Measurements from ENCODE around the gene RAB15. TPM values are rescaled to one million over a fixed set of nuclear protein-coding genes. Genes with fewer than 3 reads are reported as not detected.
A peak's percentile ranks its signal among the peaks of the same experiment; 100 is the strongest.

Gene RAB15
- total RNA-seq, 2 donors from 2014 or later = 3.2 to 7.8 TPM

DNA sequence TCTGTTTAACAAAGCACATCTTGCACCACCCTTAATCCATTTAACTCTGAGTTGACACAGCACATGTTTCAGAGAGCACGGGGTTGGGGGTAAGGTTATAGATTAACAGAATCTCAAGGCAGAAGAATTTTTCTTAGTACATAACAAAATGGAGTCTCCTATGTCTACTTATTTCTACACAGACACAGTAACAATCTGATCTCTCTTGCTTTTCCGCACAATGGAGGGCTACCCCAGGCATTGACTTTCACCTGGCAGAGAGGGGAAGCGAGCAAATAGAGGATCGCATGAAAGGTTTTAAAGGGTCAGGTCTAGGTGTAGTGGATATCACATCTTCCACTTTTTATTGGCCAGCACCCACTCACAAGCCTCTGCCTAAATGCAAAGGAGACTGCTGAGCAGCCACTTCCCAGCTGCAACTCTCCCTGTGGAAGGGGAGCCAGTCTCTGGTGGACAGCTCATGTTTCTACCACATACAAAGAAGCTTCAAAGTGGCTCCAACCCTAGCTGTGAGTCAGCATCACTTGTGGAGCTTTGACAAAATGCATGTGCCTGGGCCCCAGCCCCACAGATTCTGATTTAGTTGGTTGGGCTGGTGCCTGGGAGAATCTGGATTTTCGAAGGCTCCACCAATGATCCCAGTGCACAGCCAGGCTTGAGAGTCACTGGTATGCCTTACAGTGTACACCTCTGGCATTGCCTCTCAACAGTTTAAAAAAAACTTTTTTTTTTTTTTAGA lies 7.4 kb upstream of the RAB15 start:
- Histone ChIP-seq H3K27me3 (replicated peaks; ENCODE audit: insufficient read depth) (no peaks in the 10 kb centered on the region), H3K27ac (no peak overlapping the region), H3K4me3 (no peak overlapping the region), H3K9me3 (no peaks in the 10 kb centered on the region), H3K36me3 (no peaks in the 10 kb centered on the region), H3K4me1 (ENCODE audit: control insufficient read depth in 1 of 2, low read depth in 2 of 2) (peaks cover 0 to 3% of the 10 kb centered on the region in 2 donors)
- TF ChIP-seq, protein P1, sequence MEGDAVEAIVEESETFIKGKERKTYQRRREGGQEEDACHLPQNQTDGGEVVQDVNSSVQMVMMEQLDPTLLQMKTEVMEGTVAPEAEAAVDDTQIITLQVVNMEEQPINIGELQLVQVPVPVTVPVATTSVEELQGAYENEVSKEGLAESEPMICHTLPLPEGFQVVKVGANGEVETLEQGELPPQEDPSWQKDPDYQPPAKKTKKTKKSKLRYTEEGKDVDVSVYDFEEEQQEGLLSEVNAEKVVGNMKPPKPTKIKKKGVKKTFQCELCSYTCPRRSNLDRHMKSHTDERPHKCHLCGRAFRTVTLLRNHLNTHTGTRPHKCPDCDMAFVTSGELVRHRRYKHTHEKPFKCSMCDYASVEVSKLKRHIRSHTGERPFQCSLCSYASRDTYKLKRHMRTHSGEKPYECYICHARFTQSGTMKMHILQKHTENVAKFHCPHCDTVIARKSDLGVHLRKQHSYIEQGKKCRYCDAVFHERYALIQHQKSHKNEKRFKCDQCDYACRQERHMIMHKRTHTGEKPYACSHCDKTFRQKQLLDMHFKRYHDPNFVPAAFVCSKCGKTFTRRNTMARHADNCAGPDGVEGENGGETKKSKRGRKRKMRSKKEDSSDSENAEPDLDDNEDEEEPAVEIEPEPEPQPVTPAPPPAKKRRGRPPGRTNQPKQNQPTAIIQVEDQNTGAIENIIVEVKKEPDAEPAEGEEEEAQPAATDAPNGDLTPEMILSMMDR (IDR thresholded peaks at IDR 0.05) = no peak
- ATAC-seq (ENCODE audit: insufficient number of reproducible peaks, low FRiP score, low read depth) (no peak), DNase-seq (ENCODE audit: low spot score) (no peak)

DNA sequence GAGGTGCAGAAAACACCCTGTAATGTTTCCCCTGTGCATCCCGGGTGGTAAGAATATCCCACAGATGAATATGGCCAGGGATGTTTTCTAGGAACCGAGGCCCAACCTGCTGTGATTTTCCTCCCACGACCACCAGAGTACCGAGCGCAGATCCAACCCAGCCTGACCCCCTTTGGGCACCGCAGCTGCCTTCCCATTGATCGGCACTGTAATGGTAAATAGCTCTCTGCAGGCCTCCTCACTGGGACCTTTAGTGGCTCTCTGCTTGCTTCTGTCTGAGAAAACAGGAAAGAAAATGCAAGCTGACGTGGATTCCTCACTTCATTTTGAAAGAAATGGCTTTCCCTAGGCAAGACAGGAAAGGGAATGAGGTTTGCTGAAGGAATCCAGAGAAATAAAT lies 2.4 kb upstream of the RAB15 start:
- H3K27me3 ChIP-seq (replicated peaks; ENCODE audit: insufficient read depth) = no peaks in the 10 kb centered on the region
- H3K4me3 ChIP-seq = no peak overlapping the region
- TF ChIP-seq, protein P1 (IDR thresholded peaks at IDR 0.05) = no peak
- H3K36me3 ChIP-seq = no peaks in the 10 kb centered on the region
- no peak for ATAC-seq (ENCODE audit: insufficient number of reproducible peaks, low FRiP score, low read depth)
- H3K27ac ChIP-seq = no peak overlapping the region
- peaks cover 6 to 17% of the 10 kb centered on the region in 2 donors for H3K4me1 ChIP-seq (ENCODE audit: control insufficient read depth in 1 of 2, low read depth in 2 of 2)
- no peaks in the 10 kb centered on the region for H3K9me3 ChIP-seq
- no peak for DNase-seq (ENCODE audit: low spot score)

DNA sequence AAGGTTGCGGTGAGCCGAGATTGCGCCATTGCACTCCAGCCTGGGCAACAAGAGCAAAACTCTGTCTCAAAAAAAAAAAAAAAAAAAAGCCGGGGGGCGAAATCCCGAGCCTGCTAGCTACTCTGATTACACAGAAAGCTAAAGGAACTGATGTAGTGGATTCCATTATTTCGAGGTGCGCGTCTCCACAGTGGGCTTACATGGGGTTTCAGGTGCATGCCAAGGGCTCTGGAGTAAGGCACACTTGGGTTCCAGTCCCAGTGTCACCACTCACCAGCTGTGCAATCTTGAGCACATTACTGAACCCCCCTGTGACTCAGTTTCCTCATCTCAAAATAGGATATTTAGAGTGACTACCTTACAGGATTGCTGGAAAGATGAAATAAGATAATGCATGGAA lies 1.7 kb upstream of the RAB15 start:
- H3K36me3 ChIP-seq = no peaks in the 10 kb centered on the region
- no peaks in the 10 kb centered on the region for H3K9me3 ChIP-seq
- TF ChIP-seq, protein P1 (IDR thresholded peaks at IDR 0.05) = no peak
- H3K4me3 ChIP-seq = no peak overlapping the region
- no peaks in the 10 kb centered on the region for H3K27me3 ChIP-seq (replicated peaks; ENCODE audit: insufficient read depth)
- DNase-seq (ENCODE audit: low spot score) = no peak
- no peak overlapping the region for H3K27ac ChIP-seq
- peaks cover 6 to 17% of the 10 kb centered on the region in 2 donors for H3K4me1 ChIP-seq (ENCODE audit: control insufficient read depth in 1 of 2, low read depth in 2 of 2)
- ATAC-seq (ENCODE audit: insufficient number of reproducible peaks, low FRiP score, low read depth) = no peak

DNA sequence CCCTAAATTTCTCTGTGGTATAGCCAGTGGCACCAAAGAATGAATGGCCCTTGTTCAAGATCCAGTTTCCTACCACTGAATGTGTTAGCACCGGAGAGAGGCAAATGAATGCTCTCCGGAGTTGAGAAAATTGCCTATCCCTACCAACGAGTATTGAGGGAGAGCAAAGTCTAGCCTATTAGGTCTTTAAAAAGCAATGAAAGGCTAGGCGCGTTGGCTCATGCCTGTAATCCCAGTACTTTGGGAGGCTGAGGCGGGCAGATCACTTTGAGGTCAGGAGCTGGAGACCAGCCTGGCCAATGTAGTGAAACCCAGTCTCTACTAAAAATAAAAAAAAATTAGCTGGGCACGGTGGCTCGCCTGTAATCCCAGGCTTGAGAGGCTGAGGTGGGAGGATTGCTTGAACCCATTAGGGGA lies 898 bp upstream of the RAB15 start:
- Histone ChIP-seq H3K4me3 (peak overlapping the region; percentile 83), H3K36me3 (no peaks in the 10 kb centered on the region), H3K27me3 (replicated peaks; ENCODE audit: insufficient read depth) (no peaks in the 10 kb centered on the region), H3K4me1 (ENCODE audit: control insufficient read depth in 1 of 2, low read depth in 2 of 2) (peaks cover 6 to 17% of the 10 kb centered on the region in 2 donors), H3K27ac (no peak overlapping the region), H3K9me3 (no peaks in the 10 kb centered on the region)
- TF ChIP-seq, protein P1 (IDR thresholded peaks at IDR 0.05) = no peak
- DNase-seq (ENCODE audit: low spot score) = no peak
- ATAC-seq (ENCODE audit: insufficient number of reproducible peaks, low FRiP score, low read depth) = no peak

DNA sequence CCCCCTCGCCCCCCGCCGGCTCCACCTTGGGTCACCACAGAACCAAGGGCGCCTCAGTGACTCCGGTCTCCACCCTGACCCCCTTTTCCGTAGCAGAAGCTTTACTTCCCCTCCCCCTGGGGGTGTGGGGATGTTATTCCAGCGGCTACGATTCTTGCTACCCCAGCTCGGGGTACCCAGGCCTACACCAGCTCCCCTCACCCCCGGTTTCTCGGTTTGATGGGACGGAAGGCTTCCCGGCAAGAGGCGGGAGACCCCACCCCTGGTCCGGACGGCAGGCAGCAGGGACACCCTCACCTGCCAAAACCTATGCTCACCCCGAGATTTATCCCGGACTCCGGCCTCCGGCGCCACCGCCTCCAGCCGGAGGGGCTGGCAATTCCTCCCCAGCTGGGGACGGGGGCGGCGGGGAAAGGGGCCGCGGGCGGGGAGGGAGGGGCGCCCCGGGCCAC lies 619 bp downstream of the RAB15 start:
- Histone ChIP-seq H3K27me3 (replicated peaks; ENCODE audit: insufficient read depth) (no peaks in the 10 kb centered on the region), H3K36me3 (no peaks in the 10 kb centered on the region), H3K9me3 (no peaks in the 10 kb centered on the region), H3K27ac (no peak overlapping the region), H3K4me3 (peak overlapping the region; percentile 90), H3K4me1 (ENCODE audit: control insufficient read depth in 1 of 2, low read depth in 2 of 2) (peaks cover 6 to 17% of the 10 kb centered on the region in 2 donors)
- DNase-seq (ENCODE audit: low spot score) (no peak), ATAC-seq (ENCODE audit: insufficient number of reproducible peaks, low FRiP score, low read depth) (no peak)
- TF ChIP-seq, protein P1 (IDR thresholded peaks at IDR 0.05) = no peak

All from thoracic aorta (tissue), 2 donors.